Naive thymus-derived CD8-positive, alpha-beta T cell (primary cell): ENCODE data around the gene SIGLEC9. TPM values are rescaled to one million over a fixed set of nuclear protein-coding genes. Genes with fewer than 3 reads are reported as not detected.
"Not testable (repeated sequence)": the region's sequence is repeated elsewhere in the genome, so short reads cannot be mapped to it uniquely, and the experiment has no call there.

Source experiments
- ATAC-seq, 2 donors: fragments of 150-1000 bp; cut with Tn5 transposase in 1 of 2; sonication (Bioruptor Pico), chemical (Tn5 transposase) in 1 of 2; 1 replicate in 1 of 2; 2 replicates in 1 of 2; pipeline ENCODE4 v1.10.0; 2021; ENCODE audit warnings: mild to moderate bottlenecking in 2 of 2, moderate library complexity in 2 of 2
- POLR2A ChIA-PET: fragments of 350-600 bp; sonication (Branson Sonifier 250); formaldehyde crosslinking; loops from one replicate; lab custom pipeline; 2021; ENCODE audit warnings: antibody characterized with exemption; lab: Charles Lee
- DNase-seq, 10 donors: peaks; one replicate each; pipeline versions ENCODE4 v3.0.0 to v3.0.0-alpha.2; 2020 to 2022
- H3K27ac Mint-ChIP-seq, 10 donors: one replicate each; pipeline ENCODE4 v1.8.0; 2020 to 2022; ENCODE audit warnings: mild to moderate bottlenecking in 10 of 10, mixed read lengths in 10 of 10, moderate library complexity in 4 of 10, inconsistent platforms in 1 of 10
- H3K27me3 Mint-ChIP-seq, 5 donors: one replicate each; pipeline ENCODE4 v1.8.0; 2021 to 2022; ENCODE audit warnings: mixed read lengths in 5 of 5
- H3K36me3 Mint-ChIP-seq, 3 donors: one replicate each; pipeline ENCODE4 v1.8.0; 2020 to 2022; ENCODE audit warnings: mixed read lengths in 3 of 3, mild to moderate bottlenecking in 2 of 3, inconsistent platforms in 1 of 3
- H3K4me1 Mint-ChIP-seq, 4 donors: one replicate each; pipeline ENCODE4 v1.8.0; 2021 to 2022; ENCODE audit warnings: mixed read lengths in 4 of 4
- H3K4me3 Mint-ChIP-seq, 10 donors: one replicate each; pipeline ENCODE4 v1.8.0; 2020 to 2022; ENCODE audit warnings: mild to moderate bottlenecking in 10 of 10, mixed read lengths in 10 of 10, moderate library complexity in 6 of 10, inconsistent platforms in 1 of 10
- H3K9me3 Mint-ChIP-seq, 9 donors: one replicate each; pipeline ENCODE4 v1.8.0; 2020 to 2022; ENCODE audit warnings: mixed read lengths in 9 of 9, mild to moderate bottlenecking in 3 of 9, inconsistent platforms in 1 of 9, moderate library complexity in 1 of 9
- polyA plus RNA-seq, 3 donors: library from polyadenylated mRNA; unstranded; fragments of 300-500 nt; fragmentation: Illumina TruSeq; gene quantifications; one replicate each; pipeline ENCODE4 v1.2.3, GENCODE V29; 2021
- total RNA-seq, 8 experiments: library from RNA in 2 of 8; stranded (reverse) in 2 of 8; gene quantifications; one replicate each; pipeline ENCODE4 v1.2.3 and lab custom pipeline; 2021 to 2026

The SIGLEC9 gene
- total and polyA plus RNA-seq, 5 experiments from 2014 or later, result 0.32 to 2.4 (median 1.3) TPM

DNA sequence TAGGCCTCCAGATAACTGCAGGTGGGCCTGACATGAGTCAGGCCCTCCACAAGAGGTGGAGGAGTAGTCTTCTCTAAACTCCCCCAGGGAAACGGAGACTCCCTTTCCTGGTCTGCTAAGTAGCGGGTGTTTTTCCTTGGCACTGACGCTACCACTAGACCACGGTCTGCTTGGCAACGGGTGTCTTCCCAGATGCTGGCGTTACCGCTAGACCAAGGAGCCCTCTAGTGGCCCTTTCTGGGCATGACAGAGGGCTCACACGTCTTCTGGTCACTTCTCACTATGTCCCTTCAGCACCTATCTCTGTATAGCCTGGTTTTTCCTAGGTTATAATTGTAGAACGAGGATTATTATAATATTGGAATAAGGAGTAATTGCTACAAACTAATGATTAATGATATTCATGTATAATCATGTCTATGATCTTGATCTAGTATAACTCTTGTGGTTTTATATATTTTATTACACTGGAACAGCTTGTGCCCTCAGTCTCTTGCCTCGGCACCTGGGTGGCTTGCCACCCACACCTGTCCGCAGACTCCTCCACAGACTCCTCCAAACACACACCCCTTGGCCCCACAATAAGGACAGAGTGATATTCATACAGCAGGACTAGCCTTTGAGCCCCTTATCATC lies 44.7 kb downstream of the SIGLEC9 start:
- DNase-seq, result peak; percentile 34 to 77 (median 61)
- POLR2A ChIA-PET, result interaction anchor here (0.5 to 0.7 kb wide), 2 partner anchors 135 to 256 kb away, joined by 3 read pairs; no protein-coding TSS in a partner anchor
- H3K4me3 Mint-ChIP-seq, result peak overlapping the region in 3 of 10 donors; percentile 13 to 55 (median 41)
- not testable (repeated sequence) for ATAC-seq, H3K27me3 Mint-ChIP-seq, H3K9me3 Mint-ChIP-seq, H3K36me3 Mint-ChIP-seq
- peak overlapping the region in 6 of 10 donors; percentile 22 to 67 (median 35) for H3K27ac Mint-ChIP-seq
- H3K4me1 Mint-ChIP-seq, result peaks cover 14 to 35% (median 33%) of the 10 kb centered on the region in 4 donors

DNA sequence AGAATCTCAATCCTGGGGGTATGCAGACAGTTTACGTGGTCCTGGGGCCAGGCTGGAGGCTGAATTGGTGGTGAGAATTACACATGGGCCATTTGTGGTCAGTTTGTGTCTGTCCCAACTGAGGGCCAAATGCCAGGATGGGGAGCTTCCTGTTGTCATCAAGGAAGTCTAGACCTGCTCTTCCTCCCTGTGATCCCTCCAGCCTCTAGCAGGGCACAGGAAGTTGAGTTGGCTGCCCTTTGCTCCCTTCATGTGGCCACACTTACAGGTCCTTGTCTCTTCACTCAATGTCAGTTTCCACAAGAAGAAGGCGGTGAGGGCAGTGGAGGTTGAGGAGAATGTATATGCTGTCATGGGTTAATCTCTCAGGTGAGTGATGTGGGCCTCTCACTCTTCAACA lies 47.5 kb downstream of the SIGLEC9 start:
- DNase-seq (no peak), ATAC-seq (no peak)
- Mint-ChIP-seq H3K9me3 (no peaks in the 10 kb centered on the region), H3K27me3 (peaks cover 0 to 4% (median 0%) of the 10 kb centered on the region in 5 donors), H3K36me3 (no peaks in the 10 kb centered on the region), H3K4me3 (no peak overlapping the region), H3K4me1 (peaks cover 8 to 28% (median 22%) of the 10 kb centered on the region in 4 donors), H3K27ac (no peak overlapping the region)
- POLR2A ChIA-PET, result no interaction called here

GRCh38 chr19:51173681-51174080 lies 49.0 kb downstream of the SIGLEC9 start:
- no peak for ATAC-seq
- H3K4me3 Mint-ChIP-seq, result no peak overlapping the region
- peaks cover 2 to 13% (median 9%) of the 10 kb centered on the region in 4 donors for H3K4me1 Mint-ChIP-seq

DNA sequence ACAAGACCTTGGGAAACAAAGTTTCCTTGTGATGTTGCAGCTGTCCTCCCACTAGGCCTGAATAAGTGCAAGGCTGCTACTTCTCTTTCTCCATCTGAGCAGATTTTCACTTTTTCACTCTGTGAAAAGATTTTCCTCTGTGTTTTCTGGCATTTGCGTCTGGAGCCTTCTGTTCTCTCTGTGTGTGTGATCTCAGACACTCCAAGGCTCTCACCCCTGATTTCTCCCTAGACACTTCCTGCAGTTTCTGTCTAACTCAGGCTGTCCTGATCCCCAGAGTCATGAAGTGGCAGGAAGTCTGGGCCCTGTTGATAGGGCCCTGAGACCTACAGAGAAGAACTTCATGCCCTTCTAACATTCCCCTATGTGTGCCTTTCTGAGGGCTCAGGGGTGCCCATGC lies 54.5 kb downstream of the SIGLEC9 start:
- Mint-ChIP-seq H3K9me3 (no peaks in the 10 kb centered on the region), H3K4me1 (peaks cover 0 to 8% (median 1%) of the 10 kb centered on the region in 4 donors), H3K27ac (no peak overlapping the region), H3K36me3 (no peaks in the 10 kb centered on the region), H3K27me3 (peaks cover 3 to 12% (median 9%) of the 10 kb centered on the region in 5 donors), H3K4me3 (no peak overlapping the region)
- ATAC-seq (no peak), DNase-seq (no peak)
- POLR2A ChIA-PET, result no interaction called here

More at GRCh38 chr19:51173681-51174080, 49.0 kb downstream of the SIGLEC9 start:
- H3K9me3 Mint-ChIP-seq, result no peaks in the 10 kb centered on the region
- H3K27ac Mint-ChIP-seq, result no peak overlapping the region
- H3K36me3 Mint-ChIP-seq, result no peaks in the 10 kb centered on the region
- H3K27me3 Mint-ChIP-seq, result peaks cover 0 to 4% (median 1%) of the 10 kb centered on the region in 5 donors
- POLR2A ChIA-PET, result no interaction called here
- no peak for DNase-seq

Other genes with a start within 250 kb of the SIGLEC9 start
- not detected for gene KLK4, start 213.5 kb upstream of the SIGLEC9 start, total RNA-seq
- not detected for gene KLK4, start 213.5 kb upstream of the SIGLEC9 start, polyA plus RNA-seq
- gene KLK5, start 171.9 kb upstream of the SIGLEC9 start, total RNA-seq, result not detected
- not detected for gene KLK5, start 171.9 kb upstream of the SIGLEC9 start, polyA plus RNA-seq
- gene KLK6, start 155.3 kb upstream of the SIGLEC9 start, total RNA-seq, result not detected
- gene KLK6, start 155.3 kb upstream of the SIGLEC9 start, polyA plus RNA-seq, result not detected
- not detected for gene KLK7, start 141.0 kb upstream of the SIGLEC9 start, total RNA-seq
- gene KLK7, start 141.0 kb upstream of the SIGLEC9 start, polyA plus RNA-seq, result not detected
- not detected for gene KLK8, start 123.3 kb upstream of the SIGLEC9 start, total RNA-seq
- gene KLK8, start 123.3 kb upstream of the SIGLEC9 start, polyA plus RNA-seq, result not detected
- gene KLK10, start 105.2 kb upstream of the SIGLEC9 start, total RNA-seq, result not detected
- not detected for gene KLK10, start 105.2 kb upstream of the SIGLEC9 start, polyA plus RNA-seq
- not detected for gene KLK11, start 98.3 kb upstream of the SIGLEC9 start, total RNA-seq
- gene KLK11, start 98.3 kb upstream of the SIGLEC9 start, polyA plus RNA-seq, result not detected
- gene KLK12, start 89.9 kb upstream of the SIGLEC9 start, total RNA-seq, result not detected
- not detected for gene KLK12, start 89.9 kb upstream of the SIGLEC9 start, polyA plus RNA-seq
- gene KLK13, start 59.8 kb upstream of the SIGLEC9 start, total RNA-seq, result not detected
- not detected for gene KLK13, start 59.8 kb upstream of the SIGLEC9 start, polyA plus RNA-seq
- 1 to 10 TPM; 1.1 to 1.5 TPM for gene KLK14, start 42.0 kb upstream of the SIGLEC9 start, total RNA-seq
- not detected for gene KLK14, start 42.0 kb upstream of the SIGLEC9 start, polyA plus RNA-seq
- 10 to 100 TPM in 1 of 2 experiments, 1 to 10 TPM in 1; 10.0 to 10.3 TPM for gene CTU1, start 16.5 kb upstream of the SIGLEC9 start, total RNA-seq
- gene CTU1, start 16.5 kb upstream of the SIGLEC9 start, polyA plus RNA-seq, result 1 to 10 TPM; 2.4 to 9.3 (median 5.4) TPM
- gene SIGLEC7, start 17.4 kb downstream of the SIGLEC9 start, total RNA-seq, result not detected
- under 1 TPM in 1 of 3 donors, not detected in 2; 0.68 TPM for gene SIGLEC7, start 17.4 kb downstream of the SIGLEC9 start, polyA plus RNA-seq
- gene CD33, start 100.2 kb downstream of the SIGLEC9 start, total RNA-seq, result under 1 TPM in 1 of 2 experiments, not detected in 1; 0.73 TPM
- gene CD33, start 100.2 kb downstream of the SIGLEC9 start, polyA plus RNA-seq, result under 1 TPM in 1 of 3 donors, not detected in 2; 0.16 TPM
- not detected for gene SIGLECL1, start 126.2 kb downstream of the SIGLEC9 start, total RNA-seq
- not detected for gene SIGLECL1, start 126.2 kb downstream of the SIGLEC9 start, polyA plus RNA-seq
- not detected for gene IGLON5, start 186.7 kb downstream of the SIGLEC9 start, total RNA-seq
- gene IGLON5, start 186.7 kb downstream of the SIGLEC9 start, polyA plus RNA-seq, result not detected
- under 1 TPM; 0.11 to 0.60 TPM for gene VSIG10L, start 217.2 kb downstream of the SIGLEC9 start, total RNA-seq
- under 1 TPM in 2 of 3 donors, not detected in 1; 0.10 to 0.21 TPM for gene VSIG10L, start 217.2 kb downstream of the SIGLEC9 start, polyA plus RNA-seq
- 10 to 100 TPM; 46.2 to 48.1 TPM for gene ETFB, start 241.5 kb downstream of the SIGLEC9 start, total RNA-seq
- gene ETFB, start 241.5 kb downstream of the SIGLEC9 start, polyA plus RNA-seq, result 100 to 1,000 TPM in 1 of 3 donors, 10 to 100 TPM in 2; 85.8 to 104 (median 91.5) TPM
- gene CLDND2, start 244.1 kb downstream of the SIGLEC9 start, total RNA-seq, result 1 to 10 TPM in 1 of 2 experiments, under 1 TPM in 1; 0.73 to 1.7 TPM
- not detected for gene CLDND2, start 244.1 kb downstream of the SIGLEC9 start, polyA plus RNA-seq
- 1 to 10 TPM; 3.8 to 5.6 TPM for gene NKG7, start 247.7 kb downstream of the SIGLEC9 start, total RNA-seq
- gene NKG7, start 247.7 kb downstream of the SIGLEC9 start, polyA plus RNA-seq, result 1,000 to 10,000 TPM in 1 of 3 donors, 10 to 100 TPM in 2; 41.7 to 1,629 (median 63.8) TPM